HG02588 (cell line): ENCODE results near the gene BCL2L13.
"Not testable (repeated sequence)": the region's sequence is repeated elsewhere in the genome, so short reads cannot be mapped to it uniquely, and the experiment has no call there.

Experiments
- ATAC-seq: cut with Tn5 transposase; IDR thresholded peaks from one replicate; pipeline ENCODE4 v1.9.1; 2021; ENCODE audit warnings: mild to moderate bottlenecking, moderate library complexity; ENCODE audit not compliant: unreplicated experiment

BCL2L13 gene

GRCh38 chr22:17694193-17694592 is 55.6 kb downstream of the BCL2L13 start:
- ATAC-seq: no peak

GRCh38 chr22:17694752-17695151 is 56.2 kb downstream of the BCL2L13 start:
- no peak for ATAC-seq

- no peak for ATAC-seq
These were observed 57.4 kb downstream of the BCL2L13 start for GRCh38 chr22:17695986-17696385.

- not testable (repeated sequence) for ATAC-seq
These were observed 58.6 kb downstream of the BCL2L13 start for GRCh38 chr22:17697196-17697595.

- ATAC-seq: not testable (repeated sequence)
These were observed 59.7 kb downstream of the BCL2L13 start for GRCh38 chr22:17698276-17698675.

GRCh38 chr22:17698948-17699347 is 60.4 kb downstream of the BCL2L13 start:
- ATAC-seq: no peak

GRCh38 chr22:17699696-17700340 is 61.3 kb downstream of the BCL2L13 start:
- no peak for ATAC-seq

GRCh38 chr22:17700778-17701177 is 62.2 kb downstream of the BCL2L13 start:
- ATAC-seq: no peak

GRCh38 chr22:17703811-17704210 is 65.3 kb downstream of the BCL2L13 start:
- ATAC-seq: no peak

- no peak for ATAC-seq
These were observed 67.0 kb downstream of the BCL2L13 start for GRCh38 chr22:17705546-17705945.

- no peak for ATAC-seq
These were observed 67.7 kb downstream of the BCL2L13 start for GRCh38 chr22:17705951-17706900.

- no peak for ATAC-seq
These were observed 68.4 kb downstream of the BCL2L13 start for GRCh38 chr22:17706947-17707346.

- no peak for ATAC-seq
These were observed 69.0 kb downstream of the BCL2L13 start for GRCh38 chr22:17707526-17707925.

- ATAC-seq: no peak
These were observed 71.5 kb downstream of the BCL2L13 start for GRCh38 chr22:17710023-17710422.

GRCh38 chr22:17712441-17712840 is 73.9 kb downstream of the BCL2L13 start:
- ATAC-seq: no peak

GRCh38 chr22:17716529-17716928 is 78.0 kb downstream of the BCL2L13 start:
- ATAC-seq: no peak

- no peak for ATAC-seq
These were observed 79.2 kb downstream of the BCL2L13 start for GRCh38 chr22:17717708-17718107.

- ATAC-seq: no peak
These were observed 81.4 kb downstream of the BCL2L13 start for GRCh38 chr22:17719911-17720310.

- no peak for ATAC-seq
These were observed 85.7 kb downstream of the BCL2L13 start for GRCh38 chr22:17724241-17724640.

- ATAC-seq: no peak
These were observed 86.3 kb downstream of the BCL2L13 start for GRCh38 chr22:17724678-17725499.

- ATAC-seq: no peak
These were observed 86.9 kb downstream of the BCL2L13 start for GRCh38 chr22:17725500-17725796.
